Lower leg skin (tissue), 4 donors: ENCODE measurements around the gene UBL7. TPM values are rescaled to one million over a fixed set of nuclear protein-coding genes. Genes with fewer than 3 reads are reported as not detected.

ENCODE experiments used
- DNase-seq, 2 donors: peaks; one replicate each; pipeline ENCODE4 v3.0.0-alpha.2; 2019; ENCODE audit warnings: low spot score in 2 of 2
- H3K4me3 ChIP-seq: fragments of 200-600 bp; sonication (generic); 2 replicates; pipeline ENCODE4 v1.5.1; 2017; ENCODE audit warnings: mild to moderate bottlenecking, low read depth; ENCODE audit not compliant: poor library complexity, severe bottlenecking
- CTCF ChIP-seq, 3 donors: fragments of 450-650 bp; IDR thresholded peaks; one replicate each; pipeline ENCODE4 v1.5.1; 2016; ENCODE audit warnings: antibody characterized with exemption in 3 of 3, mild to moderate bottlenecking in 3 of 3, moderate library complexity in 2 of 3
- POLR2A ChIP-seq, 2 donors: fragments of 450-650 bp; IDR thresholded peaks; one replicate each; pipeline ENCODE4 v1.6.1; 2016 to 2017; ENCODE audit warnings: antibody characterized with exemption in 2 of 2, mild to moderate bottlenecking in 1 of 2, moderate library complexity in 1 of 2
- WGBS, 2 donors: methylation state at CpG; one replicate each; pipeline ENCODE4 v1.1.5; 2018; 5-methylcytosine and 5-hydroxymethylcytosine counted together
- intact Hi-C: fragments of 100-400 bp; cut with DNase I; formaldehyde crosslinking; loops from one replicate; pipeline ENCODE4 v1.15.0; 2023; ENCODE audit warnings: low total_unique reads
- total RNA-seq, 4 donors: library from RNA; depleted of rRNA; stranded (reverse); fragments of >200 nt; gene quantifications; one replicate each; pipeline ENCODE4 v1.1.0, GENCODE V29; 2016

UBL7 gene
- total RNA-seq, 4 donors from 2014 or later, result 54.4 to 113 (median 82.3) TPM

GRCh38 chr15:74411686-74412085, 49.3 kb downstream of the UBL7 start:
- no peak overlapping the region for H3K4me3 ChIP-seq
- TF ChIP-seq CTCF (IDR thresholded peaks at IDR 0.05), result no peak
- no peak for TF ChIP-seq POLR2A (IDR thresholded peaks at IDR 0.05)
- intact Hi-C loops, result no loop called here
- DNase-seq, result no peak
- 86 to 90% methylated on average over 11 to 12 of the region's 12 CpGs for WGBS, 2 donors

- WGBS, 2 donors, result 90 to 94% methylated on average over 9 to 16 of the region's 18 CpGs
- no peak overlapping the region for H3K4me3 ChIP-seq
- intact Hi-C loops, result no loop called here
- TF ChIP-seq CTCF (IDR thresholded peaks at IDR 0.05), result no peak
- TF ChIP-seq POLR2A (IDR thresholded peaks at IDR 0.05), result no peak
- DNase-seq, result no peak
These were observed 50.5 kb downstream of the UBL7 start for GRCh38 chr15:74410502-74410901.

- TF ChIP-seq POLR2A (IDR thresholded peaks at IDR 0.05) (no peak), CTCF (IDR thresholded peaks at IDR 0.05) (no peak)
- DNase-seq, result no peak
- 78 to 84% methylated on average over 7 of the region's 7 CpGs for WGBS, 2 donors
- no peak overlapping the region for H3K4me3 ChIP-seq
- intact Hi-C loops, result no loop called here
These were observed 51.7 kb downstream of the UBL7 start for GRCh38 chr15:74409225-74409624.

- intact Hi-C loops, result no loop called here
- WGBS, 2 donors, result 77 to 87% methylated on average over 7 of the region's 7 CpGs
- no peak for TF ChIP-seq POLR2A (IDR thresholded peaks at IDR 0.05)
- TF ChIP-seq CTCF (IDR thresholded peaks at IDR 0.05), result no peak
These were observed 52.1 kb downstream of the UBL7 start for GRCh38 chr15:74408815-74409214.

GRCh38 chr15:74408385-74408784, 52.6 kb downstream of the UBL7 start:
- DNase-seq, result no peak
- WGBS, 2 donors, result 81 to 89% methylated on average over 2 of the region's 2 CpGs
- no peak overlapping the region for H3K4me3 ChIP-seq
- intact Hi-C loops, result no loop called here
- TF ChIP-seq POLR2A (IDR thresholded peaks at IDR 0.05) (no peak), CTCF (IDR thresholded peaks at IDR 0.05) (no peak)

More at GRCh38 chr15:74408815-74409214, 52.1 kb downstream of the UBL7 start:
- no peak overlapping the region for H3K4me3 ChIP-seq
- no peak for DNase-seq

- intact Hi-C loops, result no loop called here
- DNase-seq, result no peak
- no peak overlapping the region for H3K4me3 ChIP-seq
- TF ChIP-seq CTCF (IDR thresholded peaks at IDR 0.05) (no peak), POLR2A (IDR thresholded peaks at IDR 0.05) (no peak)
- 30 to 36% methylated on average over 12 of the region's 12 CpGs for WGBS, 2 donors
These were observed 53.8 kb downstream of the UBL7 start for GRCh38 chr15:74406992-74407705.
